ENCODE results near the gene ABHD14A.

DNA sequence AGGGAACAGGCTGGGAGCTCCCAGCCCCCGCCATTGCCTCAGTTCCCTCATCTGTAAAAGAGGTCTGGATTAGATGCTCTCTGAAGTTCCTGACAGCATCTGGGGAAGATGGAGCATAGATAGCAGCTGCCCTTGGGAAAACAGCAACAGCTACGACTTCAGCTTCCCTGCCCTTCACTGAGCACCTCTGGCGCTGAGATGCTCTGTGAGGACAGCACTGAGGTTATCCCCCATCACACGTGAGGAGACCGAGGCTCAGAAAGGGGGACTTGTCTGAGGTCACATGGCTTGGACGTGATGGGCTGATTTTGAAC lies 31.9 kb downstream of the ABHD14A start:
- TF ChIP-seq, protein P1, sequence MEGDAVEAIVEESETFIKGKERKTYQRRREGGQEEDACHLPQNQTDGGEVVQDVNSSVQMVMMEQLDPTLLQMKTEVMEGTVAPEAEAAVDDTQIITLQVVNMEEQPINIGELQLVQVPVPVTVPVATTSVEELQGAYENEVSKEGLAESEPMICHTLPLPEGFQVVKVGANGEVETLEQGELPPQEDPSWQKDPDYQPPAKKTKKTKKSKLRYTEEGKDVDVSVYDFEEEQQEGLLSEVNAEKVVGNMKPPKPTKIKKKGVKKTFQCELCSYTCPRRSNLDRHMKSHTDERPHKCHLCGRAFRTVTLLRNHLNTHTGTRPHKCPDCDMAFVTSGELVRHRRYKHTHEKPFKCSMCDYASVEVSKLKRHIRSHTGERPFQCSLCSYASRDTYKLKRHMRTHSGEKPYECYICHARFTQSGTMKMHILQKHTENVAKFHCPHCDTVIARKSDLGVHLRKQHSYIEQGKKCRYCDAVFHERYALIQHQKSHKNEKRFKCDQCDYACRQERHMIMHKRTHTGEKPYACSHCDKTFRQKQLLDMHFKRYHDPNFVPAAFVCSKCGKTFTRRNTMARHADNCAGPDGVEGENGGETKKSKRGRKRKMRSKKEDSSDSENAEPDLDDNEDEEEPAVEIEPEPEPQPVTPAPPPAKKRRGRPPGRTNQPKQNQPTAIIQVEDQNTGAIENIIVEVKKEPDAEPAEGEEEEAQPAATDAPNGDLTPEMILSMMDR (IDR thresholded peaks at IDR 0.05; ENCODE audit: low read length) = no peak
- no peak for TF ChIP-seq EZH2phosphoT487 (IDR thresholded peaks at IDR 0.05; ENCODE audit: low read length)

Measured in MM.1S (cell line).